ENCODE results near the gene CLIP1.
A peak's percentile ranks its signal among the peaks of the same experiment; 100 is the strongest.
"Not testable (repeated sequence)": the region's sequence is repeated elsewhere in the genome, so short reads cannot be mapped to it uniquely, and the experiment has no call there.

CLIP1 gene

GRCh38 chr12:122309564-122310121 is 112.8 kb downstream of the CLIP1 start:
- DNase-seq, result no peak

- no peak for DNase-seq
Observed at GRCh38 chr12:122308811-122309210, 113.7 kb downstream of the CLIP1 start.

- DNase-seq, result no peak
Observed at GRCh38 chr12:122306407-122306806, 116.1 kb downstream of the CLIP1 start.

GRCh38 chr12:122304924-122305323 is 117.5 kb downstream of the CLIP1 start:
- no peak for DNase-seq

GRCh38 chr12:122303068-122303467 is 119.4 kb downstream of the CLIP1 start:
- DNase-seq, result no peak

- DNase-seq, result no peak
Observed at GRCh38 chr12:122298071-122298748, 124.3 kb downstream of the CLIP1 start.

GRCh38 chr12:122297494-122297893 is 125.0 kb downstream of the CLIP1 start:
- DNase-seq, result no peak

GRCh38 chr12:122295877-122296276 is 126.6 kb downstream of the CLIP1 start:
- no peak for DNase-seq

GRCh38 chr12:122293081-122293480 is 129.4 kb downstream of the CLIP1 start:
- no peak for DNase-seq

GRCh38 chr12:122291431-122291830 is 131.0 kb downstream of the CLIP1 start:
- no peak for DNase-seq

- no peak for DNase-seq
Observed at GRCh38 chr12:122283680-122284079, 138.8 kb downstream of the CLIP1 start.

GRCh38 chr12:122282061-122282460 is 140.4 kb downstream of the CLIP1 start:
- no peak for DNase-seq

GRCh38 chr12:122276242-122276641 is 146.2 kb downstream of the CLIP1 start:
- no peak for DNase-seq

- DNase-seq, result no peak
Observed at GRCh38 chr12:122275459-122275858, 147.0 kb downstream of the CLIP1 start.

GRCh38 chr12:122266230-122266901 is 156.1 kb downstream of the CLIP1 start, which contains the start of gene VPS33A:
TSS of gene VPS33A (minus strand) at chr12:122266494. CDS start at chr12:122266408, 86 bp downstream.
- DNase-seq, result peak; percentile 94 to 96

GRCh38 chr12:122265886-122266229 is 156.6 kb downstream of the CLIP1 start:
- DNase-seq, result no peak

- no peak for DNase-seq
Observed at GRCh38 chr12:122265476-122265875, 157.0 kb downstream of the CLIP1 start.

- DNase-seq, result not testable (repeated sequence)
Observed at GRCh38 chr12:122260735-122261134, 161.7 kb downstream of the CLIP1 start.

GRCh38 chr12:122258939-122259338 is 163.5 kb downstream of the CLIP1 start:
- not testable (repeated sequence) for DNase-seq

- DNase-seq, result not testable (repeated sequence)
Observed at GRCh38 chr12:122258462-122258861, 164.0 kb downstream of the CLIP1 start.

- no peak for DNase-seq
Observed at GRCh38 chr12:122250536-122250935, 171.9 kb downstream of the CLIP1 start.

- no peak for DNase-seq
Observed at GRCh38 chr12:122250047-122250446, 172.4 kb downstream of the CLIP1 start.

GRCh38 chr12:122245553-122245952 is 176.9 kb downstream of the CLIP1 start:
- no peak for DNase-seq
